Amniotic epithelial cell (primary cell): ENCODE data around the gene ACTN3.
"Not testable (repeated sequence)": the region's sequence is repeated elsewhere in the genome, so short reads cannot be mapped to it uniquely, and the experiment has no call there.

Experiments
- DNase-seq: peaks from one replicate; pipeline ENCODE4 v3.0.0-alpha.2; 2010; ENCODE audit warnings: low read depth

ACTN3 gene

GRCh38 chr11:66566221-66566620 is 19.5 kb downstream of the ACTN3 start:
- DNase-seq: no peak

DNA sequence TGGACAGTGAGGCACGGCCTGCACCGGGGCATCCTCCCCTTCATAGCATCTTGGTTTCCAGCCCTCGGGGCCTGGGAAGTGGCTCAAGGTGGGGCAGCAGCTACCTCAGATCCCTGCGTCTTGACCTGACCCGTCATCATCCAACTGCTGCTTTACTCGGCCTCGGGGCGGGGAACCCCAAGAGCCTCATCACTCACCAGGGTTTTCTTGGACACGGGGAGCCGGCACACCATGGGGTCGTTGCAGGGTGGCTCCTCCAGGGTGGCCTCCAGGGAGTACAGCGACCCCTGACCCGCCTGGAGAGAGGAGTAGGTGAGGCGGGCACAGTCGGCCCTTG is 21.1 kb downstream of the ACTN3 start:
- no peak for DNase-seq

GRCh38 chr11:66568124-66568916 is 21.6 kb downstream of the ACTN3 start, which contains the start of gene CTSF:
TSS of gene CTSF (minus strand) at chr11:66568606. CDS start at chr11:66568486, 120 bp downstream.
- peak; percentile 68 for DNase-seq

DNA sequence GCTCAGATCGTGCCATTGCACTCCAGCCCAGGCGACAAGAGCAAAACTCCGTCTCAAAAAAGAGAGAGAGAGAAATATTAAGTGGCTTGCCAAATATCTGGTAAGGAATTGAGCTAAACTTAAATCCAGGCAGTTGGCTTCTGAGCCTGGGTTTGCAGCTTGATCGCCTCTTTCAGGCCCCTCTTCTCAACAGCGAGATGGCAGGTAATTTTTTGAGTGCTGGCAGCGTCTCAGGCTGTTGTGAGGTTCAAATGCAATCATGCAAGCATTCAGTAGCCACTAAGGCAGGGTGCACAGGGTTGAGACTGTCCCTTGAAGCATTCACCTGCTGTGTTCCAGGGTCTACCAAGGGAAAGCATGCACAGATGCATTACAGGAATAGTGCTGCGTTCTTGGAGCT is 22.4 kb downstream of the ACTN3 start:
- no peak for DNase-seq

GRCh38 chr11:66570079-66570849 is 23.6 kb downstream of the ACTN3 start:
- no peak for DNase-seq

DNA sequence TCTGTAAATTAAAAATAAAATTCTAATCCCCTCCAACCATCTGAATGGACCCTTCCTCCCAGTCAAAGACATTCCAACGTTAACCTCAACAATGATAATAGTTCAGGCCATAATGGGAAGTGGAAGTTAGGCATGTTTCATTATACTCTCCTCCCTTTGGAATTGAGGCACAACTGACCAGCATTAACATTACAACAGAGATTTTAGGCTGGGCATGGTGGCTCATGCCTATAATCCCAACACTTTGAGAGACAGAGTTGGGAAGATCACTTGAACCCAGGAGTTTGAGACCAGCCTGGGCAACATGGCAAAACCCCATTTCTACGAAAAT is 24.1 kb downstream of the ACTN3 start:
- no peak for DNase-seq

DNA sequence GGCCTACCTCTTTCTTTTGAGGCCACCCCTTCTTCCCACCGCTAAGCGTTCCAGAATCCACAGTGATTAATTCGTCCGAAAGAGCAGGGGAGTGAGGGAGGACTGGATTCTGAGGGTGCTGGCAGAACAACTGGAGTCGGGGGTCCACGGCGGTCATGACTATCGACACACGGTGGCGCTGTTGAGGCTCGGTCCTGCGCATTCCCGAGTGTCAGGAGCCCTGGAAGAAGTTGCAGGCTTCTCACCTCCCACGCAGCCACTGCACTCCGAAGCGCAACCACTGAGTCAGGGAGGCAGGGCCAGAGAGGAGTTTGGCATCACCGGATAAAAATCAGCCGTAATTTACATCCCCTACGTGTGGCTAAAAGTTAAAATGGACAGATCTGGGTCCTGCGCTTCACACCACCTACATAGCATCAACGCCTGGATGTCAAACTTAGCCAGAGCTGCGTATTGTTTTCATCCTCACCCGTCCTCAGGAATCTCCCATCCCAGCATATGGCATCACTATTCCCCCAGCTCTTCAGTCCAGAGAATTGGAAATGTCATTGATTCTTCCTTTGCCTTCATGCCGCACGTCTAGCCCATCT is 32.4 kb downstream of the ACTN3 start:
- DNase-seq: peak; percentile 75

DNA sequence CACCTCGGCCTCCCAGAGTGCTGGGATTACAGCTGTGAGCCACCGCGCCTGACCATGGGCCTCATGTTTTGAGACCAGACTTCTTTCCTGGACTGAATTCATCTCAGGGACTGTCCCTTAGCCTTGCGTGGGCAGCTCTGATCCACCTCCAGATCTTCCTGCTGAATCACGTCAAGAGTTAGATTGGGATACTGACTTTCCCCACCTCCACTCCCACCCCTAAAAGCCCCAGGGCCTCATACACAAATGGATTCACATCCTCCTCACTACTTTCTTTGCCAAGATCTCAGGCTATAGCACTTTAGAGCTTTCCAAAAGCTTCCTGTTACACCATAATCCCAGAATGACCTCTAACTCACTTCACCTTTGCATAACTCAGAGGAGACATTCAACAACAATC is 34.1 kb downstream of the ACTN3 start:
- DNase-seq: no peak

DNA sequence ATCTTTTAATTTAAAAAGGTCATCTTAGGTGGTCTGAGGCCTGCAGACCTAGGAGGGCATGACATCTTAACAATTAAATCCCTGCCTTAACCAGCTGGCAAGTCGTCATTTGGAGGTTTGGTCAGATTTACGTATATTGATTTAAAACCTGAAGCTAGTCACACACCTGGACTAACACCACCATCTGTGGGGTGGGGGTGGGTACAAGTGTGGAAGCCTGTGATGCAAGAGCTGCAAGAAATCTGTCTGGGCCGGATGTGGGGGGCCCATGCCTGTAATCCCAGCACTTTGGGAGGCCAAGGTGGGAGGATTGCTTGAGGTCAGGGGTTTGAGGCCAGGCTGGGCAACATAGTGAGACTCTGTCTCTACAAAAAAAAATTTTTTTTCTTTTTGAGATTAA is 34.6 kb downstream of the ACTN3 start:
- DNase-seq: no peak

- not testable (repeated sequence) for DNase-seq
These were observed 36.0 kb downstream of the ACTN3 start for GRCh38 chr11:66582565-66583147.

DNA sequence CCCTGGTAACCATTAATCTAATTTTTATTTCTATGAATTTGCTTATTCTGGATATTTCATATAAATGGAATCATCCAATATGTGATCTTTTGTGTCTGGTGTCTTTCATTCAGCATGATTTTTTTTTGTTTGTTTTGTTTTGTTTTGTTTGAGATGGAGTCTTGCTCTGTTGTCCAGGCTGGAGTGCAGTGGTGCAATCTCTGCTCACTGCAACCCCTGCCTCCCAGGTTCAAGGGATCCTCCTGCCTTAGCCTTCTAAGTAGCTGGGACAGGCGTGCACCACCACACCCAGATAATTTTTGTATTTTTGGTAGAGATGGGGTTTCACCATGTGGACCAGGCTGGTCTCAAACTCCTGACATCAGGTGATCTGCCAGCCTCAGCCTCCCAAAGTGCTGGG is 38.7 kb downstream of the ACTN3 start:
- DNase-seq: not testable (repeated sequence)

- no peak for DNase-seq
These were observed 39.4 kb downstream of the ACTN3 start for GRCh38 chr11:66586136-66586535.

DNA sequence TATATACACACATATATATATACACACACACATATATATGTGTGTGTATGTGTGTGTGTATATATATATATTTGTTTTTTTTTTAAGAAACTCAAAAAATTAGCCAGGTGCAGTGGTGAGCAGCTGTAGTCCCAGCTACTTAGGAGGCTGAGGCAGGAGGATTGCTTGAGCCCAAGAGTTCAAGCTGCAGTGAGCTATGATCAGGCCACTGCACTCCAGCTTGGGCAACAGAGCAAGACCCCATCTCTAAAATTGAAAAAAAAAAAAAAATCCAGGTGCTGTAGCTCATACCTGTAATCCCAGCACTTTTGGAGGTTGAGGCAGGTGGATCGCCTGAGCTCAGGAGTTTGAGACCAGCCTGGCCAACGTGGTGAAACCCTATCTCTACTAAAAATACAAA is 42.6 kb downstream of the ACTN3 start:
- DNase-seq: not testable (repeated sequence)

DNA sequence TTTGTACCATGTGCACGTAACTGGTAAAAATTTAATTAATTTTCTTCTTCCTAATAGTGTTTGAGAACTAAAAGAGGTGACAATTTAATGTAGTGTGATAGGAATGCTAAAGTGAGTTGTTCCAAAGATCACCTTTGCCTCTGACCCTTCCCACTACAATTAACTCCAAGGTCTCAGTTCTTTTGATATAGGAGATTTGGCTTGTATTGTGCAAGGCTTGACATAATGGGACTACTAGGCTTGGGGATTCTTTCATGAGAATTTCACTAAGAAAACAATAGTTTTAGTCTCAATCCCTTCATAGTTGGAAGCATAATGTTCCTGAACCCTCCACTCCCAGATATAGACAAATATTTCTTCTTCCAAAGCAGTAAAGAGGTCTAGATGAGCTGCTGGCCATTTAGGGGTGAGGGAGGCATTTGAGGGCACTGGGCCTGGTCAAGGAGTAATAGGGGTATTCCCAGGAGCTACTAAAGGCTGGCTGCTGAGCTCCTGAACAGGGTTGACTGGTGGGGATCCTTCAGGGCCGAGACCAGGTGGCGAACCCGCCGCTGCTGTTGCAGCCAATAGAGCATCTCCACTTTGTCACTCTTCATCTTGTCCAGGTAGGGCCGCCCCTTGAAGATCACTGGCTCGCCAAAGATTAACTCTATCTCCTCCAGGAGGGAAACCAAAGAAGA is 43.4 kb downstream of the ACTN3 start:
- DNase-seq: no peak

- no peak for DNase-seq
These were observed 44.5 kb downstream of the ACTN3 start for GRCh38 chr11:66591175-66591574.

- peak; percentile 85 for DNase-seq
These were observed 46.0 kb downstream of the ACTN3 start, which contains the start of the genes CCDC87 and CCS for GRCh38 chr11:66592457-66593302. TSS of gene CCDC87 (minus strand) at chr11:66593063. CDS start at chr11:66593015, 48 bp downstream. TSS of gene CCS (plus strand) at chr11:66593185. CDS start at chr11:66593262, 77 bp downstream.

DNA sequence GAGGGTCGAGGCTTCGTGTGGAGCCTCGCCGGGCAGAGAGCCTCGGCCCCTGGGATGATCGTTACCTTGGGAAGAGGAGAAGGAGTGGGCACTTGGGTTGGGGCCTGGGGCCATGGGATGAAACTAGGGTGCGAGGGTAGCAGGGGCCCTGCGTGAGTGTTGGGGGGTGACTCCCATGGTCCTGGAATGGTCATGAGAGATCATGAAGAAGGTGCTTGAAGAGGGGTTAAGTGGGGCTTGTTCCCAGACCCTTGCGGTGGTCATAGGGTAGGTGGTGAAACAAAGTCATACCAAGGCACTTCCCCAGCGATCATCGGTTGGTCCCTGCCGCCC is 46.6 kb downstream of the ACTN3 start:
- no peak for DNase-seq

GRCh38 chr11:66593650-66594049 is 46.9 kb downstream of the ACTN3 start:
- no peak for DNase-seq

DNA sequence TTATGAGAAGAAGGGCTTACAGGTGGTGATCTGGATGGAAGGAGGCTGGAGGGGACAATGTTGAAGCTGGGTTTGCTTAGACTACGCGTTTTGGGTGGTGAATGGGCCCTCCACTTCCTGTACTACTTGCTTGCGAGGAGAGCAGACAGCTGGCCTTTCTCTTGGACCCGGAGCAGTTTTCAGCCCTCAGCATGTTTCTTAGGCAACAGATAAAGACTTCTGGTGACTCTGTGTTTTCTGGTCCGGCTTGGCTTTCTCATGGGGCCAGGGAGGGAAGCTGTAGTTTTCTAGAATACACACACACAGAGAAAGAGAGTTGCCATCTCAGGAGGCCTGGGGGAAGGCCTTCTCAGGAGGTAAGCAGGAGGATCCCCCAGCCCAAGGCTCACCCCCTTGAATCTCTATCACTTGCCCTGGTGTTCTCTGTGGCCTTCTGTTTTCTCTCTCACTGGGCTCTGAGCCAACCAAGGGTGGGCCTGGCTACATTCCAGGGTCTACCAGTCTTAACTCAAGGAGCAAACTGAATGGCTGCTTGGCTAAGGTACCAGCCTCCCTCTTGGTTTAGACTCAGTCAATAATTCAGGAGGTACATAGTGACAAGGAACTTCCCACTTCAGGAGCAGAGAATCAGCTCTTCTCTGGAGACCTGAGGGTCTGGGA is 48.7 kb downstream of the ACTN3 start:
- DNase-seq: peak; percentile 84

GRCh38 chr11:66598993-66599392 is 52.3 kb downstream of the ACTN3 start:
- DNase-seq: no peak

DNA sequence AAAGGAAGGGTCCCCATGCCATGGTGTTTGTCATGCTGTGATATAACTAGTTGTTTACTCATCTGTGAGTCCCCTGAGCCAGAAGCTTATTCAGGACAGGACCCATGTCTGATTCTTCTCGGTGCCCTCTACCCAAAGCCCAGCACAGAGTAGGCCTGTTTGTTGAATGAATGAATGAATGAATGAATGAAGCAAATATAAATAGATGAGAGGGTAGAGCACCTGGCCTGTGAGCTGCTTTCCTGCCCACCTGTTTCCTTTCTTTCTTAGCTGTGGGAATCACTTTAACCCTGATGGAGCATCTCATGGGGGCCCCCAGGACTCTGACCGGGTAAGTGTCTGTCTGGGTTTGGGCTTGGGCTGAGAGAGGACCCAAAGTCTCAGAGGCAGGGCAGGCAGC is 53.5 kb downstream of the ACTN3 start:
- no peak for DNase-seq
